GM23338 (cell line): ENCODE results near the gene ARHGAP42.

Source experiments
- CREB1 ChIP-seq: fragments of 250-450 bp; sonication (Bioruptor Pico); IDR thresholded peaks from 2 replicates; pipeline ENCODE4 v1.5.0; 2020; ENCODE audit warnings: low read depth, mild to moderate bottlenecking, moderate library complexity
- CTCF ChIP-seq, 2 experiments: fragments of 200-600 bp in 1 of 2; sonication (generic) in 1 of 2; conservative IDR thresholded peaks; 2 replicates each; pipeline versions ENCODE4 v1.5.1 to v1.6.1; 2016 to 2017; ENCODE audit warnings: antibody characterized with exemption in 2 of 2, low read depth in 2 of 2, mild to moderate bottlenecking in 2 of 2, moderate library complexity in 1 of 2
- EZH2 ChIP-seq: fragments of 200-600 bp; sonication (generic); IDR thresholded peaks from one replicate; pipeline ENCODE4 v1.8.0; 2017; ENCODE audit warnings: antibody characterized with exemption, mild to moderate bottlenecking, low read depth; ENCODE audit not compliant: unreplicated experiment
- EZH2phosphoT487 ChIP-seq: fragments of 200-600 bp; sonication (generic); IDR thresholded peaks from one replicate; pipeline ENCODE4 v1.8.1; 2018; ENCODE audit warnings: antibody characterized with exemption; ENCODE audit not compliant: unreplicated experiment
- POLR2AphosphoS5 ChIP-seq: IDR thresholded peaks from 2 replicates; pipeline ENCODE4 v1.6.1; 2016; ENCODE audit warnings: antibody characterized with exemption, low read depth
- REST ChIP-seq: IDR thresholded peaks from one replicate; pipeline ENCODE4 v1.6.1; 2018; ENCODE audit warnings: antibody characterized with exemption; ENCODE audit not compliant: unreplicated experiment
- STAT1 ChIP-seq: IDR thresholded peaks from one replicate; pipeline ENCODE4 v1.6.1; 2016; ENCODE audit warnings: antibody characterized with exemption; ENCODE audit not compliant: unreplicated experiment
- ZNF331 ChIP-seq: fragments of 250-450 bp; sonication (Bioruptor Pico); IDR thresholded peaks from 2 replicates; pipeline ENCODE4 v1.5.0; 2020; ENCODE audit warnings: low read depth, mild to moderate bottlenecking, moderate library complexity

- TF ChIP-seq EZH2, result no peak
- no peak for TF ChIP-seq CTCF (conservative IDR thresholded peaks at IDR 0.05; ENCODE audit: low read depth in 2 of 2)
- no peak for TF ChIP-seq EZH2phosphoT487
- no peak for TF ChIP-seq STAT1
- TF ChIP-seq REST, result no peak
- TF ChIP-seq POLR2AphosphoS5, result no peak
- no peak for TF ChIP-seq CREB1 (CRISPR knock-in tag)
- TF ChIP-seq ZNF331 (CRISPR knock-in tag), result no peak
Observed at GRCh38 chr11:100835854-100836253, 148.8 kb downstream of the ARHGAP42 start.
